MCF 10A (cell line): ENCODE measurements around the gene PSMD2. TPM values are rescaled to one million over a fixed set of nuclear protein-coding genes. Genes with fewer than 3 reads are reported as not detected.

Experiments
- BruUV-seq: library from RNA; stranded (reverse); fragments of 400-500 nt; replicated peaks from 2 replicates; lab custom pipeline; 2021; lab: Mats Ljungman, UMichigan
- CTCF ChIA-PET: fragments of 300-600 bp; sonication (Branson Sonifier 250); formaldehyde crosslinking; extraction: SDS; loops from one replicate; lab custom pipeline; 2021; ENCODE audit warnings: antibody characterized with exemption, inconsistent platforms; lab: Yijun Ruan, JAX
- POLR2A ChIA-PET: fragments of 300-600, 350-650 bp; sonication (Branson Sonifier 250); formaldehyde crosslinking; extraction: SDS; loops from one replicate; lab custom pipeline; 2020; ENCODE audit warnings: antibody characterized with exemption, inconsistent platforms; lab: Yijun Ruan, JAX
- DNase-seq: peaks from one replicate; pipeline ENCODE4 v3.0.0-alpha.2; 2018; ENCODE audit not compliant: unreplicated experiment
- H3K27ac Mint-ChIP-seq: one replicate; pipeline ENCODE4 v1.8.0; 2022; ENCODE audit warnings: mild to moderate bottlenecking, low read depth, mixed read lengths; ENCODE audit not compliant: unreplicated experiment
- H3K27me3 Mint-ChIP-seq: one replicate; pipeline ENCODE4 v1.8.0; 2022; ENCODE audit warnings: mixed read lengths; ENCODE audit not compliant: insufficient read depth, unreplicated experiment
- H3K36me3 Mint-ChIP-seq: one replicate; pipeline ENCODE4 v1.8.0; 2022; ENCODE audit warnings: mild to moderate bottlenecking, moderate library complexity, mixed read lengths; ENCODE audit not compliant: insufficient read depth, unreplicated experiment
- H3K4me1 Mint-ChIP-seq: one replicate; pipeline ENCODE4 v1.8.0; 2022; ENCODE audit warnings: mixed read lengths; ENCODE audit not compliant: insufficient read depth, unreplicated experiment
- H3K4me3 Mint-ChIP-seq: one replicate; pipeline ENCODE4 v1.8.0; 2022; ENCODE audit warnings: mild to moderate bottlenecking, moderate library complexity, mixed read lengths; ENCODE audit not compliant: unreplicated experiment
- H3K9me3 Mint-ChIP-seq: one replicate; pipeline ENCODE4 v1.8.0; 2022; ENCODE audit warnings: mixed read lengths; ENCODE audit not compliant: unreplicated experiment
- CTCF ChIP-seq: fragments of 200-600 bp; IDR thresholded peaks from one replicate; pipeline ENCODE4 v1.8.0; 2022; ENCODE audit warnings: antibody characterized with exemption, mild to moderate bottlenecking; ENCODE audit not compliant: unreplicated experiment
- intact Hi-C: fragments of 100-400 bp; cut with micrococcal nuclease; formaldehyde crosslinking; loops from 2 replicates; pipeline ENCODE4 v1.14.1; 2022
- total RNA-seq: library from RNA; stranded (reverse); gene quantifications from 2 replicates; pipeline ENCODE4 v1.2.3, GENCODE V29; 2022

The PSMD2 gene
- total RNA-seq, 1 experiment from 2014 or later: 284 TPM

GRCh38 chr3:184320104-184320445, 21.0 kb downstream of the PSMD2 start:
- ChIA-PET CTCF (no interaction called here), POLR2A (interaction anchor here (0.6 to 2.9 kb wide), 10 partner anchors 10 to 640 kb away, joined by 3 to 18 read pairs (median 4); partner anchors contain the start of genes CLCN2, PARL, POLR2H and PSMD2)
- H3K27ac Mint-ChIP-seq: peak overlapping the region; percentile 62
- H3K4me1 Mint-ChIP-seq: peaks cover 39% of the 10 kb centered on the region
- DNase-seq: peak; percentile 99
- H3K36me3 Mint-ChIP-seq: peaks cover 89% of the 10 kb centered on the region
- H3K9me3 Mint-ChIP-seq: no peaks in the 10 kb centered on the region
- no TSS peak for BruUV-seq
- intact Hi-C loops: loop anchor here (2.0 kb wide), 1 partner anchor 15 kb away; no protein-coding TSS in a partner anchor
- H3K27me3 Mint-ChIP-seq: no peaks in the 10 kb centered on the region
- H3K4me3 Mint-ChIP-seq: peak overlapping the region; percentile 66
- no peak for TF ChIP-seq CTCF

- no peak for TF ChIP-seq CTCF
- peaks cover 33% of the 10 kb centered on the region for H3K4me1 Mint-ChIP-seq
- intact Hi-C loops: loop anchor here (2.0 kb wide), 1 partner anchor 13 kb away; no protein-coding TSS in a partner anchor
- peaks cover 96% of the 10 kb centered on the region for H3K36me3 Mint-ChIP-seq
- no peak overlapping the region for H3K4me3 Mint-ChIP-seq
- BruUV-seq: no TSS peak
- CTCF ChIA-PET: interaction anchor here (0.6 to 1.1 kb wide), 2 partner anchors 32 to 116 kb away, joined by 3 to 5 read pairs; no protein-coding TSS in a partner anchor
- H3K27ac Mint-ChIP-seq: peak overlapping the region; percentile 71
- no peaks in the 10 kb centered on the region for H3K27me3 Mint-ChIP-seq
- H3K9me3 Mint-ChIP-seq: no peaks in the 10 kb centered on the region
- POLR2A ChIA-PET: no interaction called here
- no peak for DNase-seq
Measured at GRCh38 chr3:184321666-184322065, 22.6 kb downstream of the PSMD2 start.

GRCh38 chr3:184322731-184323487, 23.9 kb downstream of the PSMD2 start:
- POLR2A ChIA-PET: interaction anchor here (0.6 kb wide), 1 partner anchor 1224 kb away, joined by 3 read pairs; no protein-coding TSS in a partner anchor
- Mint-ChIP-seq H3K4me1 (peaks cover 26% of the 10 kb centered on the region), H3K27ac (no peak overlapping the region), H3K36me3 (peaks cover 96% of the 10 kb centered on the region), H3K4me3 (no peak overlapping the region), H3K27me3 (no peaks in the 10 kb centered on the region), H3K9me3 (no peaks in the 10 kb centered on the region)
- TF ChIP-seq CTCF: no peak
- DNase-seq: no peak
- CTCF ChIA-PET: no interaction called here
- TSS peak; percentile 28 for BruUV-seq
- intact Hi-C loops: no loop called here

GRCh38 chr3:184323696-184324095, 24.7 kb downstream of the PSMD2 start:
- H3K9me3 Mint-ChIP-seq: no peaks in the 10 kb centered on the region

More at GRCh38 chr3:184323696-184324095, 24.7 kb downstream of the PSMD2 start:
- BruUV-seq: no TSS peak
- H3K36me3 Mint-ChIP-seq: peaks cover 99% of the 10 kb centered on the region
- POLR2A ChIA-PET: no interaction called here
- no peak overlapping the region for H3K27ac Mint-ChIP-seq
- DNase-seq: no peak
- no peak overlapping the region for H3K4me3 Mint-ChIP-seq
- TF ChIP-seq CTCF: no peak
- CTCF ChIA-PET: interaction anchor here (1.0 kb wide), 1 partner anchor 35 kb away, joined by 3 read pairs; no protein-coding TSS in a partner anchor
- intact Hi-C loops: no loop called here
- H3K27me3 Mint-ChIP-seq: no peaks in the 10 kb centered on the region
- peaks cover 27% of the 10 kb centered on the region for H3K4me1 Mint-ChIP-seq
